Astrocyte (in vitro differentiated cells and primary cell): ENCODE measurements around the gene DAGLA. TPM values are rescaled to one million over a fixed set of nuclear protein-coding genes. Genes with fewer than 3 reads are reported as not detected.

Experiments
- DNase-seq: peaks from one replicate; pipeline ENCODE4 v3.0.0-alpha.2; 2010; ENCODE audit warnings: low read depth
- FAIRE-seq: peaks from 2 replicates; lab custom pipeline; 2011; peaks lifted over from hg19 to GRCh38; lab: Jason Lieb, UNC
- H2AFZ ChIP-seq: 2 replicates; pipeline ENCODE4 v1.6.0; 2012; ENCODE audit warnings: low read depth, low read length, inconsistent platforms
- H3K27ac ChIP-seq: 2 replicates; pipeline ENCODE4 v1.5.1; 2011; ENCODE audit warnings: low read depth, low read length, inconsistent platforms
- H3K27me3 ChIP-seq: 2 replicates; pipeline ENCODE4 v1.6.0; 2011; ENCODE audit warnings: low read length, inconsistent platforms; ENCODE audit not compliant: insufficient read depth
- H3K36me3 ChIP-seq: 2 replicates; pipeline ENCODE4 v1.5.1; 2011; ENCODE audit warnings: low read length, inconsistent platforms; ENCODE audit not compliant: insufficient read depth
- H3K4me1 ChIP-seq: 2 replicates; pipeline ENCODE4 v1.5.1; 2011; ENCODE audit warnings: low read length, inconsistent platforms; ENCODE audit not compliant: insufficient read depth
- H3K4me2 ChIP-seq: 2 replicates; pipeline ENCODE4 v1.6.0; 2012; ENCODE audit warnings: low read length, inconsistent platforms
- H3K4me3 ChIP-seq: 2 replicates; pipeline ENCODE4 v1.5.1; 2011; ENCODE audit warnings: low read depth, mild to moderate bottlenecking, low read length, inconsistent platforms; ENCODE audit not compliant: insufficient read depth
- H3K79me2 ChIP-seq: 2 replicates; pipeline ENCODE4 v1.6.0; 2012; ENCODE audit warnings: mild to moderate bottlenecking, low read length, inconsistent platforms; ENCODE audit not compliant: insufficient read depth
- H3K9ac ChIP-seq: 2 replicates; pipeline ENCODE4 v1.6.0; 2012; ENCODE audit warnings: mild to moderate bottlenecking, low read length, inconsistent platforms
- H3K9me3 ChIP-seq: 2 replicates; pipeline ENCODE4 v1.5.1; 2012; ENCODE audit warnings: low read depth, mild to moderate bottlenecking, low read length, inconsistent platforms; ENCODE audit not compliant: insufficient read depth
- H4K20me1 ChIP-seq: 2 replicates; pipeline ENCODE4 v1.6.0; 2012; ENCODE audit warnings: low read length, inconsistent platforms; ENCODE audit not compliant: insufficient read depth
- H3K27ac Mint-ChIP-seq: one replicate; pipeline ENCODE4 v1.8.0; 2021; ENCODE audit warnings: mild to moderate bottlenecking, mixed read lengths; ENCODE audit not compliant: unreplicated experiment
- H3K27me3 Mint-ChIP-seq: one replicate; pipeline ENCODE4 v1.8.0; 2021; ENCODE audit warnings: low read depth, mixed read lengths; ENCODE audit not compliant: unreplicated experiment
- H3K36me3 Mint-ChIP-seq: one replicate; pipeline ENCODE4 v1.8.0; 2021; ENCODE audit warnings: low read depth, mixed read lengths; ENCODE audit not compliant: unreplicated experiment
- H3K4me1 Mint-ChIP-seq: one replicate; pipeline ENCODE4 v1.8.0; 2021; ENCODE audit warnings: low read depth, mixed read lengths; ENCODE audit not compliant: unreplicated experiment
- H3K4me3 Mint-ChIP-seq: one replicate; pipeline ENCODE4 v1.8.0; 2021; ENCODE audit warnings: mild to moderate bottlenecking, moderate library complexity, mixed read lengths; ENCODE audit not compliant: unreplicated experiment
- H3K9me3 Mint-ChIP-seq: one replicate; pipeline ENCODE4 v1.8.0; 2021; ENCODE audit warnings: mild to moderate bottlenecking, mixed read lengths; ENCODE audit not compliant: unreplicated experiment
- EZH2 ChIP-seq: IDR thresholded peaks from 2 replicates; pipeline ENCODE4 v1.6.1; 2012; ENCODE audit warnings: mild to moderate bottlenecking, low read length, inconsistent platforms; ENCODE audit not compliant: insufficient read depth
- total RNA-seq: library from RNA; stranded (reverse); gene quantifications from 2 replicates; pipeline ENCODE4 v1.2.1, GENCODE V29; 2021
- TF ChIP-seq, protein P1 (sequence below): IDR thresholded peaks from 2 replicates; pipeline ENCODE4 v1.5.1; 2011; ENCODE audit warnings: low read depth, mild to moderate bottlenecking, inconsistent platforms, low read length, moderate library complexity; ENCODE audit not compliant: insufficient read depth

Gene DAGLA
- total RNA-seq, 1 donor from 2014 or later = 5.5 TPM

DNA sequence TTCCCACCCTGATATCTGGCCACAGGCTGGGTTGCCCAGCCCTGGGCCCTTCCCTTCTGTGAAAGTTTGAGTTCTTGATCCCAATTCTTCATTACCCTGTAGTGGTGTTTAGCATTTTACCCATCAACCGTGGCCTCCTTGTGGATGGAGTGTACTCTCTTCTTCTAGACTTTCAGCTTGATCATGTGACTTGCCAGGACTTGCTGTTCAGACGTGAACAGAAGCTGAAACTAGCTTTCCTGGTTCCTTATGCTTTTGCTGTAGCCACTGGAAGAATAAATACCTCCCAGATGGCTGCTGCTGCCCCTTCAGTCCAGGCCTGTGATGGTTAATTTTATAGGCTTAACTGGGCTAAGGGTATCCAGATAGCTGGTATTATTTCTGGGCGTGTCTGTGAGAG, 32.7 kb upstream of the DAGLA start:
- no peak overlapping the region for H3K4me3 ChIP-seq
- no peak overlapping the region for H2AFZ ChIP-seq
- no peaks in the 10 kb centered on the region for H3K9me3 Mint-ChIP-seq
- H3K36me3 Mint-ChIP-seq = no peaks in the 10 kb centered on the region
- FAIRE-seq (no peak), DNase-seq (no peak)
- H3K27ac Mint-ChIP-seq = no peak overlapping the region
- H3K4me1 ChIP-seq = no peaks in the 10 kb centered on the region
- no peaks in the 10 kb centered on the region for H3K27me3 ChIP-seq
- H4K20me1 ChIP-seq = no peaks in the 10 kb centered on the region
- no peak overlapping the region for H3K27ac ChIP-seq
- H3K9me3 ChIP-seq = no peaks in the 10 kb centered on the region
- no peaks in the 10 kb centered on the region for H3K36me3 ChIP-seq
- peaks cover 27% of the 10 kb centered on the region for H3K27me3 Mint-ChIP-seq
- H3K79me2 ChIP-seq = no peaks in the 10 kb centered on the region
- no peak overlapping the region for H3K4me3 Mint-ChIP-seq
- H3K4me1 Mint-ChIP-seq = no peaks in the 10 kb centered on the region
- no peak overlapping the region for H3K9ac ChIP-seq
- no peak overlapping the region for H3K4me2 ChIP-seq
- TF ChIP-seq EZH2 = no peak
- TF ChIP-seq, protein P1, sequence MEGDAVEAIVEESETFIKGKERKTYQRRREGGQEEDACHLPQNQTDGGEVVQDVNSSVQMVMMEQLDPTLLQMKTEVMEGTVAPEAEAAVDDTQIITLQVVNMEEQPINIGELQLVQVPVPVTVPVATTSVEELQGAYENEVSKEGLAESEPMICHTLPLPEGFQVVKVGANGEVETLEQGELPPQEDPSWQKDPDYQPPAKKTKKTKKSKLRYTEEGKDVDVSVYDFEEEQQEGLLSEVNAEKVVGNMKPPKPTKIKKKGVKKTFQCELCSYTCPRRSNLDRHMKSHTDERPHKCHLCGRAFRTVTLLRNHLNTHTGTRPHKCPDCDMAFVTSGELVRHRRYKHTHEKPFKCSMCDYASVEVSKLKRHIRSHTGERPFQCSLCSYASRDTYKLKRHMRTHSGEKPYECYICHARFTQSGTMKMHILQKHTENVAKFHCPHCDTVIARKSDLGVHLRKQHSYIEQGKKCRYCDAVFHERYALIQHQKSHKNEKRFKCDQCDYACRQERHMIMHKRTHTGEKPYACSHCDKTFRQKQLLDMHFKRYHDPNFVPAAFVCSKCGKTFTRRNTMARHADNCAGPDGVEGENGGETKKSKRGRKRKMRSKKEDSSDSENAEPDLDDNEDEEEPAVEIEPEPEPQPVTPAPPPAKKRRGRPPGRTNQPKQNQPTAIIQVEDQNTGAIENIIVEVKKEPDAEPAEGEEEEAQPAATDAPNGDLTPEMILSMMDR = no peak

DNA sequence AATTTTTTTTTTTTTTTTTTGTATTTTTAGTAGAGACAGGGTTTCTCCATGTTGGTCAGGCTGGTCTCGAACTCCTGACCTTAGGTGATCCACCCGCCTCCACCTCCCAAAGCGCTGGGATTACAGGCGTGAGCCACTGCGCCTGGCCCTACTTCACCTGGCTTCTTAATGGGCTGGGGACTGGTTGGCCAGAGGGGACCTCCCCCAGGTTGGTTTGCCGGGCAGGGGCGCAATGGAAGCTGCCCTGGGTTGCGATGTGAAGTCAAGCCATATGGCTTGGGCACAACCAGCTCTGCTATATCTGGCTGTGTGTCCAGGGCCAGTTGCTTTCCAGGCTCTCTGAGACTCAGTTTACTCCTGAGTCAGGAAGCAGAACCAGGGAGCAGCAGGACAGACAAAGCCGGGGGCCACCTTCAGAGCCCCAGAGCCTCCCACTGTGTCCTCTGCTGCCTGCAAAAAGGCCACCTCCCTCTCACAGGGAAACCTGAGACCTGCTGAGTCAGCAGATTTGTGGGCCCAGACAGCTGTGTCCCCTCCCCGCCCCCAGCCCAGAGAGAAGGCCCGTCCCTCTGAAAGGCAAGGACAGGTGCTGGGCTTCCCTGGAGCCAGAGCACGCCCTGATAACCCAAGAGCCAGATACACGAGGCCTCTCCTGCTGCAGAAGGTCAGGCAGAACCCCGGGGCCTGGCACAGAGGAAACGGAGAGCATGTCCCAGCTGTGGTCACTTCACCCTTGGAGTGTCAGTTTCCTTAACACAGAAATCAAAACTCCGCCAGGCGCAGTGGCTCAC, 29.2 kb upstream of the DAGLA start:
- H3K4me1 ChIP-seq = no peaks in the 10 kb centered on the region
- H2AFZ ChIP-seq = no peak overlapping the region
- DNase-seq = no peak
- no peak overlapping the region for H3K27ac Mint-ChIP-seq
- H3K36me3 ChIP-seq = no peaks in the 10 kb centered on the region
- FAIRE-seq = no peak
- no peaks in the 10 kb centered on the region for H4K20me1 ChIP-seq
- H3K4me3 Mint-ChIP-seq = no peak overlapping the region
- H3K9me3 ChIP-seq = no peaks in the 10 kb centered on the region
- H3K27me3 Mint-ChIP-seq = peaks cover 18% of the 10 kb centered on the region
- H3K9ac ChIP-seq = no peak overlapping the region
- H3K9me3 Mint-ChIP-seq = no peaks in the 10 kb centered on the region
- TF ChIP-seq, protein P1 = no peak
- no peak for TF ChIP-seq EZH2
- no peak overlapping the region for H3K27ac ChIP-seq
- no peaks in the 10 kb centered on the region for H3K4me1 Mint-ChIP-seq
- H3K27me3 ChIP-seq = peaks cover 7% of the 10 kb centered on the region
- no peaks in the 10 kb centered on the region for H3K79me2 ChIP-seq
- no peak overlapping the region for H3K4me3 ChIP-seq
- no peaks in the 10 kb centered on the region for H3K36me3 Mint-ChIP-seq
- no peak overlapping the region for H3K4me2 ChIP-seq

DNA sequence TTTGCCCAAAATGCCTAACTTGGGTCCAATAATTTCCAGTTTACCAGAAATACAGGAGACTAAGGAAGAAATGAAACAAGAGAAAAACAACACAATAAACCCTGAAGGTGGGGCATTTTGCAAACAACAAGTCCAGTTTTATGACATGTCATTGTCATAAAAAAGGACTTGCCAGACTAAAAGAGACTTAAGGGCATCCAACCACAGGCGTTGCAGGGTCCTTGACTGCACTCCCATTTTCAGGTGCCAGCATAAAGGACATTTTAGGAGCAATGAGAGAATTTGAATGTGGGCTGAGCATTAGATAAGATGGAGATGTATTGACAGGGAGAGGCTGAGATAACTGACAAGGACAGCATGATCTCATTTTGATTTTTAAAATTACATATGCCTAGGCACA, 28.1 kb upstream of the DAGLA start:
- H3K27ac Mint-ChIP-seq = no peak overlapping the region
- TF ChIP-seq EZH2 = no peak
- TF ChIP-seq, protein P1 = no peak

More for the DNA sequence above, 28.1 kb upstream of the DAGLA start:
- no peak overlapping the region for H3K4me3 ChIP-seq
- Mint-ChIP-seq H3K9me3 (no peaks in the 10 kb centered on the region), H3K4me1 (no peaks in the 10 kb centered on the region), H3K4me3 (no peak overlapping the region), H3K36me3 (no peaks in the 10 kb centered on the region), H3K27me3 (peaks cover 18% of the 10 kb centered on the region)
- DNase-seq (no peak), FAIRE-seq (no peak)
- no peak overlapping the region for H3K27ac ChIP-seq
- peaks cover 9% of the 10 kb centered on the region for H3K27me3 ChIP-seq
- H2AFZ ChIP-seq = no peak overlapping the region
- H4K20me1 ChIP-seq = no peaks in the 10 kb centered on the region
- no peaks in the 10 kb centered on the region for H3K79me2 ChIP-seq
- no peaks in the 10 kb centered on the region for H3K4me1 ChIP-seq
- H3K9me3 ChIP-seq = no peaks in the 10 kb centered on the region
- no peaks in the 10 kb centered on the region for H3K36me3 ChIP-seq
- no peak overlapping the region for H3K9ac ChIP-seq
- H3K4me2 ChIP-seq = no peak overlapping the region
